HepG2 (cell line): ENCODE measurements around the gene STX5. TPM values are rescaled to one million over a fixed set of nuclear protein-coding genes. Genes with fewer than 3 reads are reported as not detected.

Source experiments
- FOXM1 ChIP-seq: sonication (generic); formaldehyde crosslinking; IDR thresholded peaks from 2 replicates; pipeline ENCODE4 v1.5.0; 2020; ENCODE audit warnings: missing genetic modification reagents
- HOXA5 ChIP-seq: sonication (generic); formaldehyde crosslinking; IDR thresholded peaks from 2 replicates; pipeline ENCODE4 v1.4.0; 2020; ENCODE audit warnings: missing genetic modification reagents
- IRF2 ChIP-seq: IDR thresholded peaks from 2 replicates; pipeline ENCODE4 v1.6.1; 2018; ENCODE audit warnings: missing genetic modification reagents, missing compliant biosample characterization
- KMT2B ChIP-seq: IDR thresholded peaks from 2 replicates; pipeline ENCODE4 v1.6.1; 2016; ENCODE audit warnings: missing genetic modification reagents, missing compliant biosample characterization
- MAF1 ChIP-seq: sonication (generic); formaldehyde crosslinking; IDR thresholded peaks from 2 replicates; pipeline ENCODE4 v1.5.0; 2020; ENCODE audit warnings: missing genetic modification reagents, borderline replicate concordance
- PAF1 ChIP-seq: IDR thresholded peaks from 2 replicates; pipeline ENCODE4 v1.6.1; 2016; ENCODE audit warnings: missing genetic modification reagents, missing compliant biosample characterization
- PATZ1 ChIP-seq: sonication (generic); formaldehyde crosslinking; IDR thresholded peaks from 2 replicates; pipeline ENCODE4 v1.4.0; 2020; ENCODE audit warnings: missing genetic modification reagents
- RAD21 ChIP-seq: fragments of 450-650 bp; formaldehyde crosslinking; IDR thresholded peaks from 2 replicates; pipeline ENCODE4 v1.5.0; 2020; ENCODE audit warnings: mild to moderate bottlenecking
- RXRB ChIP-seq: IDR thresholded peaks from 2 replicates; pipeline ENCODE4 v1.6.1; 2016; ENCODE audit warnings: borderline replicate concordance, missing genetic modification reagents, missing compliant biosample characterization
- ZNF253 ChIP-seq: sonication (generic); formaldehyde crosslinking; IDR thresholded peaks from 2 replicates; pipeline ENCODE4 v1.8.0; 2022; ENCODE audit warnings: mild to moderate bottlenecking, missing genetic modification reagents, borderline replicate concordance
- ZNF318 ChIP-seq: sonication (generic); formaldehyde crosslinking; IDR thresholded peaks from 2 replicates; pipeline ENCODE4 v1.4.0; 2020; ENCODE audit warnings: mild to moderate bottlenecking, missing genetic modification reagents
- ZNF567 ChIP-seq: sonication (generic); formaldehyde crosslinking; IDR thresholded peaks from 2 replicates; pipeline ENCODE4 v1.8.1; 2023; ENCODE audit warnings: mild to moderate bottlenecking, missing genetic modification reagents, borderline replicate concordance
- ZNF644 ChIP-seq: IDR thresholded peaks from 2 replicates; pipeline ENCODE4 v1.6.1; 2016; ENCODE audit warnings: low read depth
- ZNF704 ChIP-seq: sonication (generic); formaldehyde crosslinking; IDR thresholded peaks from 2 replicates; pipeline ENCODE4 v1.8.1; 2023; ENCODE audit warnings: mild to moderate bottlenecking, inconsistent platforms, moderate library complexity, missing genetic modification reagents, borderline replicate concordance
- polyA plus RNA-seq, 8 experiments: library from polyadenylated mRNA; depleted of rRNA in 3 of 8; stranded (reverse) in 7 of 8; unstranded in 1 of 8; fragments of >200 nt; fragmentation: Illumina TruSeq in 4 of 8; extraction: Trizol in 4 of 8; gene quantifications; 2 replicates each; pipeline versions ENCODE4 v1.2.1 to v1.2.3, GENCODE V29; 2011 to 2016; ENCODE audit warnings: low read depth in 4 of 8, missing spikeins in 1 of 8, mixed read lengths in 1 of 8; ENCODE audit not compliant: insufficient read depth in 1 of 8
- total RNA-seq, 5 experiments: library from RNA; depleted of rRNA; stranded (reverse); fragments of >200 nt; fragmentation: Illumina TruSeq; extraction: Trizol; gene quantifications; 2 replicates each; pipeline ENCODE4 v1.2.3, GENCODE V29; 2016; ENCODE audit warnings: low read depth in 1 of 5

Gene STX5
- total and polyA plus RNA-seq, 2 of the 13 experiments (the other 11 are each of a cell fraction or from before 2014, with no cell fraction given), result 26.9 to 30.0 TPM

- TF ChIP-seq PATZ1 (CRISPR knock-in tag), result no peak
- TF ChIP-seq ZNF253 (CRISPR knock-in tag), result no peak
- no peak for TF ChIP-seq ZNF567 (CRISPR knock-in tag)
- TF ChIP-seq KMT2B (CRISPR knock-in tag), result no peak
- TF ChIP-seq MAF1 (CRISPR knock-in tag), result no peak
- TF ChIP-seq RXRB (CRISPR knock-in tag), result no peak; the same call in 1 of the 2 replicates
- TF ChIP-seq PAF1 (CRISPR knock-in tag), result no peak
- no peak for TF ChIP-seq IRF2 (CRISPR knock-in tag)
- no peak for TF ChIP-seq HOXA5 (CRISPR knock-in tag)
- no peak for TF ChIP-seq ZNF318 (CRISPR knock-in tag)
- TF ChIP-seq ZNF704 (CRISPR knock-in tag), result no peak
- no peak for TF ChIP-seq RAD21 (CRISPR knock-in tag)
- 0 out of 2 replicates have a peak, but pooled peaks have one; percentile 53 for TF ChIP-seq ZNF644
- no peak for TF ChIP-seq FOXM1 (CRISPR knock-in tag)
Measured at GRCh38 chr11:62846177-62846576, 14.3 kb upstream of the STX5 start (continued).
